ENCODE results near the gene TRPC4AP. TPM values are rescaled to one million over a fixed set of nuclear protein-coding genes. Genes with fewer than 3 reads are reported as not detected.

The TRPC4AP gene
- total RNA-seq, 4 donors from 2014 or later = 35.2 to 50.4 (median 47.2) TPM

DNA sequence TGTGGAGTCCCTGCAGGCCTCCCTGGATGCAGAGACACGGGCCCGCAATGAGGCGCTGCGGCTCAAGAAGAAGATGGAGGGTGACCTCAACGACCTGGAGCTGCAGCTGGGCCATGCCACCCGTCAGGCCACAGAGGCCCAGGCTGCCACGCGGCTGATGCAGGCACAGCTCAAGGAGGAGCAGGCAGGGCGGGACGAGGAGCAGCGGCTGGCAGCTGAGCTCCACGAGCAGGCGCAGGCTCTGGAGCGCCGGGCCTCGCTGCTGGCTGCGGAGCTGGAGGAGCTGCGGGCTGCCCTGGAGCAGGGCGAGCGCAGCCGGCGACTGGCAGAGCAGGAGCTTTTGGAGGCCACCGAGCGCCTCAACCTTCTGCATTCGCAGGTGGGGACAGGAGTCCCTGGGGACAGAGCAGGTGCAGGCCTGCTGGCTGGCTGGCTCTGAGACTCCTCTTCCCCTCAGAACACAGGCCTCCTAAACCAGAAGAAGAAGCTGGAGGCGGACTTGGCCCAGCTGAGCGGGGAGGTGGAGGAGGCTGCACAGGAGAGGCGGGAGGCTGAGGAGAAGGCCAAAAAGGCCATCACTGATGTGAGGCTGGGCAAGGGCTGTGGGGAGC lies 92.2 kb downstream of the TRPC4AP start:
- Histone ChIP-seq H3K9me3 (no peaks in the 10 kb centered on the region), H3K4me1 (peaks cover 0 to 11% (median 0%) of the 10 kb centered on the region in 3 donors), H3K4me3 (no peak overlapping the region), H3K27ac (no peak overlapping the region), H3K36me3 (peaks cover 51 to 97% (median 63%) of the 10 kb centered on the region in 3 donors), H3K27me3 (no peaks in the 10 kb centered on the region)
- no peak for DNase-seq
- WGBS, 2 donors = 80% methylated on average over 16 of the region's 28 CpGs; no CpG with 5 or more reads in 1 of the 2 donors
- intact Hi-C loops (cut with DNase I) = no loop called here
- no peak for TF ChIP-seq POLR2A (IDR thresholded peaks at IDR 0.05)
- TF ChIP-seq, protein P1, sequence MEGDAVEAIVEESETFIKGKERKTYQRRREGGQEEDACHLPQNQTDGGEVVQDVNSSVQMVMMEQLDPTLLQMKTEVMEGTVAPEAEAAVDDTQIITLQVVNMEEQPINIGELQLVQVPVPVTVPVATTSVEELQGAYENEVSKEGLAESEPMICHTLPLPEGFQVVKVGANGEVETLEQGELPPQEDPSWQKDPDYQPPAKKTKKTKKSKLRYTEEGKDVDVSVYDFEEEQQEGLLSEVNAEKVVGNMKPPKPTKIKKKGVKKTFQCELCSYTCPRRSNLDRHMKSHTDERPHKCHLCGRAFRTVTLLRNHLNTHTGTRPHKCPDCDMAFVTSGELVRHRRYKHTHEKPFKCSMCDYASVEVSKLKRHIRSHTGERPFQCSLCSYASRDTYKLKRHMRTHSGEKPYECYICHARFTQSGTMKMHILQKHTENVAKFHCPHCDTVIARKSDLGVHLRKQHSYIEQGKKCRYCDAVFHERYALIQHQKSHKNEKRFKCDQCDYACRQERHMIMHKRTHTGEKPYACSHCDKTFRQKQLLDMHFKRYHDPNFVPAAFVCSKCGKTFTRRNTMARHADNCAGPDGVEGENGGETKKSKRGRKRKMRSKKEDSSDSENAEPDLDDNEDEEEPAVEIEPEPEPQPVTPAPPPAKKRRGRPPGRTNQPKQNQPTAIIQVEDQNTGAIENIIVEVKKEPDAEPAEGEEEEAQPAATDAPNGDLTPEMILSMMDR (IDR thresholded peaks at IDR 0.05) = no peak

DNA sequence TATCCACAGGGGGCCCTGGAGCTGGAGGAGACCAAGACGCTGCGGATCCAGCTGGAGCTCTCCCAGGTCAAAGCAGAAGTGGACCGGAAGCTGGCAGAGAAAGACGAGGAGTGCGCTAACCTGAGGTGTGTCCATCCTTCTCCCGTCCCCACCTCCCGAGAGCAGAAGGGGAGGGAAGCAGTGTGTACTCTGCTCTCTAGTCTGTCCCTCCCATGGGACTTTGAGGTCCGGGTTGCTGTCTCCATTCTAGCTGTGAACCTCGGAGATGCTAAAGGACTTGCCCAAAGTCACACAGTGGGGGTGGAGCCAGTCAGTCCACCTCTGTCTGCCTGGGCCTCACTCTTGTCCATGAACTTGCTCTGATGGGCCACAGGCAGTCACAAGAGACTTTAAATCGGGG lies 92.8 kb downstream of the TRPC4AP start:
- H3K4me3 ChIP-seq = no peak overlapping the region
- H3K27ac ChIP-seq = no peak overlapping the region
- peaks cover 51 to 97% (median 64%) of the 10 kb centered on the region in 3 donors for H3K36me3 ChIP-seq
- intact Hi-C loops (cut with DNase I) = no loop called here
- 68 to 82% methylated on average over 2 to 9 of the region's 10 CpGs for WGBS, 2 donors
- TF ChIP-seq, protein P1 (IDR thresholded peaks at IDR 0.05) = no peak
- TF ChIP-seq POLR2A (IDR thresholded peaks at IDR 0.05) = no peak
- H3K9me3 ChIP-seq = no peaks in the 10 kb centered on the region
- H3K4me1 ChIP-seq = peaks cover 0 to 11% (median 0%) of the 10 kb centered on the region in 3 donors
- DNase-seq = no peak
- H3K27me3 ChIP-seq = no peaks in the 10 kb centered on the region

DNA sequence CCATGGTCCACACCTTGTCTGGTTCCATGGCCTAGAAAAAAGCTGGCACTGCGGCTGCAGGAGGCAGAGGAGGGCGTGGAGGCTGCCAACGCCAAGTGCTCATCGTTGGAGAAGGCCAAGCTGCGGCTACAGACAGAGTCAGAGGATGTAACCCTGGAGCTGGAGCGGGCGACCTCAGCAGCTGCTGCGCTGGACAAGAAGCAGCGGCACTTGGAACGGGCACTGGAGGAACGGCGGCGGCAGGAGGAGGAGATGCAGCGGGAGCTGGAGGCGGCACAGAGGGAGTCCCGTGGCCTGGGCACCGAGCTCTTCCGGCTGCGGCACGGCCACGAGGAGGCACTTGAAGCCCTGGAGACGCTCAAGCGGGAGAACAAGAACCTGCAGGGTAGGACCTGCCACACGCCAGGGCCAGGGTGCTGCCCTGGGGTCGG lies 93.6 kb downstream of the TRPC4AP start:
- WGBS, 2 donors = 83 to 87% methylated on average over 3 to 24 of the region's 25 CpGs
- peaks cover 43 to 97% (median 57%) of the 10 kb centered on the region in 3 donors for H3K36me3 ChIP-seq
- no peak for DNase-seq
- no peak overlapping the region for H3K27ac ChIP-seq
- H3K9me3 ChIP-seq = no peaks in the 10 kb centered on the region
- TF ChIP-seq POLR2A (IDR thresholded peaks at IDR 0.05) = no peak
- TF ChIP-seq, protein P1 (IDR thresholded peaks at IDR 0.05) = no peak
- intact Hi-C loops (cut with DNase I) = no loop called here
- H3K27me3 ChIP-seq = no peaks in the 10 kb centered on the region
- H3K4me1 ChIP-seq = peaks cover 0 to 11% (median 0%) of the 10 kb centered on the region in 3 donors
- no peak overlapping the region for H3K4me3 ChIP-seq

DNA sequence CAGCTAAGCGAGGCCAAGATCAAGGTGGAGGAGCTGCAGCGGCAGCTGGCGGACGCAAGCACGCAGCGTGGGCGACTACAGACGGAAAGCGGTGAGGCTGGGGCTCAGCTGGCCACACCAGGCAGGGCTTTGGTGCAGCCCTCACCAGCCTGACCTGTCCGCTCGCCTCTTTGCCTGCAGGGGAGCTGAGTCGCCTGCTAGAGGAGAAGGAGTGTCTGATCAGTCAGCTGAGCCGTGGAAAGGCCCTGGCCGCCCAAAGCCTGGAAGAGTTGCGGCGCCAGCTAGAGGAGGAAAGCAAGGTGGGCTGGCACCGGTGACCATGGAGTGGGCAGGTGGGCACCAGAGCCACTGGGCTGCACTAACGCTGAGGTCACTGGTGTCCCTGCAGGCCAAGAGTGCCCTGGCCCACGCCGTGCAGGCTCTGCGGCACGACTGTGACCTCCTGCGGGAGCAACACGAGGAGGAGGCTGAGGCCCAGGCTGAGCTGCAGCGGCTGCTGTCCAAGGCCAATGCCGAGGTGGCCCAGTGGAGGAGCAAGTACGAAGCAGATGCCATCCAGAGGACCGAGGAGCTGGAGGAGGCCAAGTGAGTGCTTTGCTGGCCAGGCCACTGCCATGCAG lies 94.2 kb downstream of the TRPC4AP start:
- 90 to 94% methylated on average over 8 to 14 of the region's 28 CpGs for WGBS, 2 donors
- TF ChIP-seq POLR2A (IDR thresholded peaks at IDR 0.05) = no peak
- TF ChIP-seq, protein P1 (IDR thresholded peaks at IDR 0.05) = no peak
- intact Hi-C loops (cut with DNase I) = no loop called here
- peaks cover 0 to 11% (median 0%) of the 10 kb centered on the region in 3 donors for H3K4me1 ChIP-seq
- no peak overlapping the region for H3K4me3 ChIP-seq
- H3K27me3 ChIP-seq = no peaks in the 10 kb centered on the region
- H3K27ac ChIP-seq = no peak overlapping the region
- peaks cover 37 to 97% (median 51%) of the 10 kb centered on the region in 3 donors for H3K36me3 ChIP-seq
- H3K9me3 ChIP-seq = no peaks in the 10 kb centered on the region
- DNase-seq = no peak

DNA sequence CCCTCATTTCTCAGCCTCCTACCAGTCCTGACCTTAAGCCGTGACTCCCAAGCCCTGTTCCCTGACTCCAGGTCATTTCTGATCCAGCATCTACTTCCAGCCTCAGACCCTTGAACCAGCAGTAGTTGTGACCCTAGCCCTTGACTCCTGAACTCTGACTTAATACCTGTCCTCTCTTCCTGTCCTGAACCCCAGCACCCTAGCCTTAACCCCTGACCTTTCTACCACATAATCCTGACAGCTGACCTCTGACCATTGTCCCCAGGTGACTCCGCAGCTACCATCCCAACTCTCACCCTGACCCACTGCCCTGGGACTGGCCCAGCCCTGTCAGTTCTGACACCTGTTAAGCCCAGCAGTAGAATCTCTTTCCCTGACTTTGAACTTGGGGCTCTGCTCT lies 94.8 kb downstream of the TRPC4AP start:
- Histone ChIP-seq H3K36me3 (peaks cover 31 to 97% (median 44%) of the 10 kb centered on the region in 3 donors), H3K9me3 (no peaks in the 10 kb centered on the region), H3K4me3 (no peak overlapping the region), H3K27ac (no peak overlapping the region), H3K27me3 (no peaks in the 10 kb centered on the region), H3K4me1 (peaks cover 0 to 11% (median 0%) of the 10 kb centered on the region in 3 donors)
- WGBS, 2 donors = 87 to 94% methylated on average over 2 of the region's 2 CpGs
- intact Hi-C loops (cut with DNase I) = no loop called here
- DNase-seq = no peak
- no peak for TF ChIP-seq POLR2A (IDR thresholded peaks at IDR 0.05)
- TF ChIP-seq, protein P1 (IDR thresholded peaks at IDR 0.05) = no peak

Measured in esophagus squamous epithelium (tissue), 5 donors.